Neural cell (in vitro differentiated cells): ENCODE results near the gene TM9SF1.
"Not testable (repeated sequence)": the region's sequence is repeated elsewhere in the genome, so short reads cannot be mapped to it uniquely, and the experiment has no call there.

Experiments
- CTCF ChIP-seq: fragments of 450-650 bp; IDR thresholded peaks from 2 replicates; pipeline ENCODE4 v1.5.1; 2014; ENCODE audit warnings: antibody characterized with exemption, mild to moderate bottlenecking, moderate library complexity; ENCODE audit not compliant: poor library complexity, severe bottlenecking
- EP300 ChIP-seq: fragments of 450-650 bp; conservative IDR thresholded peaks from 2 replicates; pipeline ENCODE4 v1.6.1; 2014; ENCODE audit warnings: antibody characterized with exemption, mild to moderate bottlenecking, moderate library complexity; ENCODE audit not compliant: poor library complexity, severe bottlenecking
- RAD21 ChIP-seq: fragments of 450-650 bp; conservative IDR thresholded peaks from 2 replicates; pipeline ENCODE4 v1.6.1; 2014; ENCODE audit warnings: antibody characterized with exemption, mild to moderate bottlenecking, moderate library complexity

GRCh38 chr14:24203249-24203886 is 8.1 kb upstream of the TM9SF1 start:
- TF ChIP-seq CTCF, RAD21, EP300: not testable (repeated sequence)
